PFSK-1 (cell line): ENCODE data around the gene ZCCHC24.

Experiments used
- POLR2AphosphoS5 ChIP-seq: IDR thresholded peaks from 2 replicates; pipeline ENCODE4 v1.6.1; 2012; ENCODE audit warnings: low read depth, mild to moderate bottlenecking, control low read depth, low read length, moderate library complexity
- REST ChIP-seq, 2 experiments: IDR thresholded peaks; 2 replicates each; pipeline versions ENCODE4 v1.6.1 to v1.8.0; 2011 to 2012; ENCODE audit warnings: low read depth in 2 of 2, low read length in 2 of 2, control low read depth in 1 of 2, inconsistent platforms in 1 of 2, mild to moderate bottlenecking in 1 of 2, moderate library complexity in 1 of 2; ENCODE audit not compliant: insufficient read depth in 1 of 2
- SIN3A ChIP-seq: IDR thresholded peaks from 2 replicates; pipeline ENCODE4 v1.6.1; 2012; ENCODE audit warnings: mild to moderate bottlenecking, low read length, moderate library complexity, borderline replicate concordance; ENCODE audit not compliant: insufficient read depth

- TF ChIP-seq POLR2AphosphoS5, result no peak; the same call in 1 of the 2 replicates
- no peak for TF ChIP-seq SIN3A
- no peak for TF ChIP-seq REST (IDR thresholded peaks at IDR 0.05; ENCODE audit: insufficient read depth in 1 of 2, low read depth in 2 of 2, low read length in 2 of 2)
Measured at GRCh38 chr10:79407423-79407796, 38.0 kb downstream of the ZCCHC24 start.
